ENCODE results near the gene HDAC4.

DNA sequence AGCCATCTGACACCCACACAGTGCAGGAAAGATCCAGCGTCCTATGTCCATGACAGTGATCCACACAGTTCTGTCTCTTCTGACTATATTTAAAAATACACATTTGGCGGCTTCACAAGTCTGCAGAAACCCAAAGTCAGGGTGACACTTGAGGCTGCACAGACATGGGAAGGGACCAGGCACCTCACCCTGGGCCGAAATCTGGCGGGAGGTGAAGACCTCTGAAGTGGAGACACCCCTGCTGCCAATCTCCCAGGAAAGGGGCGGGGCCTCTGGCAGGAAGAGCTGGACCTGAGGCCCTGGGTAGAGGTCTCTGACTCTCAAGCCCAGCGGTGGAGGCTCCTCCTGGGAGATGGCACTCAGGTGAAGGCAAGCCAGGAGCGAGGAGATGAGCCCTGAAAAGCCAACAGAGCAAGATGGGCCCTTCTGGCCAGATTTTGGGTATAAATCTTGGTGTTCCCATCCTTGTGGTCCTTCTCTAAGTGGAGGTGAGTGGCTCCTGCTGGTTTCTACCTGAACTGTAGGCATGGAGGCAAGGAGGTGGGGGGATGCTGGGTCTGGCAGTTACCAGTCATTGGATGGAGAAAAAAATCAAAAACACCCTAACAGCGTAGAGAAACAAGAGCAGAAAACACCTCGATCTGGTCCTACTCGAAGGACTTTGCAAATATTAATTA, 248.4 kb downstream of the HDAC4 start:
- no peak for TF ChIP-seq RAD21 (IDR thresholded peaks at IDR 0.05)
- TF ChIP-seq, protein P1, sequence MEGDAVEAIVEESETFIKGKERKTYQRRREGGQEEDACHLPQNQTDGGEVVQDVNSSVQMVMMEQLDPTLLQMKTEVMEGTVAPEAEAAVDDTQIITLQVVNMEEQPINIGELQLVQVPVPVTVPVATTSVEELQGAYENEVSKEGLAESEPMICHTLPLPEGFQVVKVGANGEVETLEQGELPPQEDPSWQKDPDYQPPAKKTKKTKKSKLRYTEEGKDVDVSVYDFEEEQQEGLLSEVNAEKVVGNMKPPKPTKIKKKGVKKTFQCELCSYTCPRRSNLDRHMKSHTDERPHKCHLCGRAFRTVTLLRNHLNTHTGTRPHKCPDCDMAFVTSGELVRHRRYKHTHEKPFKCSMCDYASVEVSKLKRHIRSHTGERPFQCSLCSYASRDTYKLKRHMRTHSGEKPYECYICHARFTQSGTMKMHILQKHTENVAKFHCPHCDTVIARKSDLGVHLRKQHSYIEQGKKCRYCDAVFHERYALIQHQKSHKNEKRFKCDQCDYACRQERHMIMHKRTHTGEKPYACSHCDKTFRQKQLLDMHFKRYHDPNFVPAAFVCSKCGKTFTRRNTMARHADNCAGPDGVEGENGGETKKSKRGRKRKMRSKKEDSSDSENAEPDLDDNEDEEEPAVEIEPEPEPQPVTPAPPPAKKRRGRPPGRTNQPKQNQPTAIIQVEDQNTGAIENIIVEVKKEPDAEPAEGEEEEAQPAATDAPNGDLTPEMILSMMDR (IDR thresholded peaks at IDR 0.05; ENCODE audit: low read depth, low read length, missing input control): no peak
